Upper lobe of left lung (tissue), 4 donors: ENCODE results near the gene AKT1.

Experiments
- CTCF ChIP-seq, 6 experiments: fragments of 450-650 bp in 4 of 6; fragments of 200-600 bp in 2 of 6; sonication (generic) in 2 of 6; IDR thresholded peaks; one replicate each; pipeline ENCODE4 v1.5.1; 2016 to 2019; ENCODE audit warnings: antibody characterized with exemption in 6 of 6
- EP300 ChIP-seq, 4 donors: sonication (generic); formaldehyde crosslinking; IDR thresholded peaks; one replicate each; pipeline ENCODE4 v1.5.1; 2017; ENCODE audit warnings: antibody characterized with exemption in 4 of 4, control low read depth in 2 of 4
- POLR2A ChIP-seq, 4 donors: fragments of 450-650 bp; IDR thresholded peaks; one replicate each; pipeline ENCODE4 v1.5.1; 2016 to 2017; ENCODE audit warnings: antibody characterized with exemption in 4 of 4, mild to moderate bottlenecking in 2 of 4
- POLR2AphosphoS5 ChIP-seq, 2 donors: sonication (generic); formaldehyde crosslinking; IDR thresholded peaks; one replicate each; pipeline ENCODE4 v1.5.1; 2017; ENCODE audit warnings: antibody characterized with exemption in 2 of 2

- TF ChIP-seq POLR2A (IDR thresholded peaks at IDR 0.05) (no peak), CTCF (IDR thresholded peaks at IDR 0.05) (no peak), POLR2AphosphoS5 (IDR thresholded peaks at IDR 0.05) (no peak), EP300 (IDR thresholded peaks at IDR 0.05) (no peak)
These were observed 14.8 kb upstream of the AKT1 start for GRCh38 chr14:104810316-104810715.
